OCI-LY3 (cell line): ENCODE data around the gene ARHGAP15.

ENCODE experiments used
- EZH2phosphoT487 ChIP-seq: fragments of 200-600 bp; shearing (Covaris generic); IDR thresholded peaks from 2 replicates; pipeline ENCODE4 v1.6.1; 2018; ENCODE audit warnings: antibody characterized with exemption, mixed run types, low read depth
- TF ChIP-seq, protein P1 (sequence below): fragments of 200-600, 300-600 bp; sonication (generic); IDR thresholded peaks from 2 replicates; pipeline ENCODE4 v1.5.1; 2014; ENCODE audit warnings: antibody characterized with exemption, low read length, low read depth

DNA sequence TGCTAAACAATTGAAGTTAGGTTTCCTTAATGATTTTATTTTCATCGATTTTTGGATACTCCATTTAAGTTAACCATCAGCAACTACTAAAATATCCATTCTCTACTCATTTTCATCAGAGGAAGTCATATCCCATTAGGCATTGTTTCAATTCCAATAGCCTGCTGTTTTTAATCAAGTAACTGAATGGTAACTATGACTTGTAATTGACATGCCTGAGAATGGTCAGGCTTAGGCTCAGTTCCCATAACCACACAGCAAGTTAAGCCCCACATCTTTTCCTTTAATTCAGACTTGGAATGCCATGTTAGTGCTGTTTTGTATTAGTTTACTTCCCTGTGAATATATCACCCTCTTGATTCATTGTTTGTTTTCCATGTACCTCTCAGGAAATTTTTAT is 398.8 kb downstream of the ARHGAP15 start:
- TF ChIP-seq, protein P1, sequence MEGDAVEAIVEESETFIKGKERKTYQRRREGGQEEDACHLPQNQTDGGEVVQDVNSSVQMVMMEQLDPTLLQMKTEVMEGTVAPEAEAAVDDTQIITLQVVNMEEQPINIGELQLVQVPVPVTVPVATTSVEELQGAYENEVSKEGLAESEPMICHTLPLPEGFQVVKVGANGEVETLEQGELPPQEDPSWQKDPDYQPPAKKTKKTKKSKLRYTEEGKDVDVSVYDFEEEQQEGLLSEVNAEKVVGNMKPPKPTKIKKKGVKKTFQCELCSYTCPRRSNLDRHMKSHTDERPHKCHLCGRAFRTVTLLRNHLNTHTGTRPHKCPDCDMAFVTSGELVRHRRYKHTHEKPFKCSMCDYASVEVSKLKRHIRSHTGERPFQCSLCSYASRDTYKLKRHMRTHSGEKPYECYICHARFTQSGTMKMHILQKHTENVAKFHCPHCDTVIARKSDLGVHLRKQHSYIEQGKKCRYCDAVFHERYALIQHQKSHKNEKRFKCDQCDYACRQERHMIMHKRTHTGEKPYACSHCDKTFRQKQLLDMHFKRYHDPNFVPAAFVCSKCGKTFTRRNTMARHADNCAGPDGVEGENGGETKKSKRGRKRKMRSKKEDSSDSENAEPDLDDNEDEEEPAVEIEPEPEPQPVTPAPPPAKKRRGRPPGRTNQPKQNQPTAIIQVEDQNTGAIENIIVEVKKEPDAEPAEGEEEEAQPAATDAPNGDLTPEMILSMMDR = no peak
- no peak for TF ChIP-seq EZH2phosphoT487
